NCI-H510A (cell line): ENCODE data around the gene MCTP1.

Experiments used
- DNase-seq: peaks from one replicate; lab custom pipeline; 2025; lab: John Stamatoyannopoulos, UW

The MCTP1 gene

DNA sequence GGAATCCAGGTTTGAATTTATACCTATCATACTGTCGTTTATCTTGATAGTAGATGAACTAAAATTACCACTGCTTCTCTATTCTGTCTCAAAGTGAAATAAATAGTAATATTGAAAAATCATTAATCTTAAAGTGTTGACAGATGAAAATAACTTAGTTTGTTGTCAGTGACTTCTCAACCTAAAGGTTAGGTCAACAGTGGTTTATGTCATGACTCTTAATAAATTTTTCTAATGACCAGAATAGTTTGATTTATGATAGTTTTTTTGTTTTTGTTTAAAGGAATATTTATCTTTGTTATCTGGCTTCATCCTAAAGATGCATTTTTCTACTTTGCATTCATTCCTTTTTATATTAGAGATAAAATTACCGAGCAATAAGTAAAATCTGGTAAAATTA, 585.3 kb downstream of the MCTP1 start:
- no peak for DNase-seq

DNA sequence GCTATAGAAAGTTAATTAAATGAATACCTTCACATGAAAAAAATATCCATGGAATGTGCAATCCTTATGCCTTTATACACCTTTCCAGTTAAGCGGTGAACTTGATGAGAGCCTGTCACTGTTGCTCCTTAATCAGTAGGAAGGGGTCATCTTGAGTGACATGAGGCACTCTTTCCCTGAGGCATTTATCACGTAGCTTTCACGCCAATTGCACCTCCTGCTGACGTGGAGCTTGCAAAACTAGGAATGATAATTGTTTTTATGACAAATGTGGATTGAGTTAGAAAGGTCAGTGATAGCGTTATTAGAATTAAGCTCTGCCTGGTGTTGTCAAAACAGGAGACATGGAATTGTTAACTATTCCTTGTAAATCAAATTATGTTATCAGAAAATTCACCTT, 586.7 kb downstream of the MCTP1 start:
- no peak for DNase-seq

DNA sequence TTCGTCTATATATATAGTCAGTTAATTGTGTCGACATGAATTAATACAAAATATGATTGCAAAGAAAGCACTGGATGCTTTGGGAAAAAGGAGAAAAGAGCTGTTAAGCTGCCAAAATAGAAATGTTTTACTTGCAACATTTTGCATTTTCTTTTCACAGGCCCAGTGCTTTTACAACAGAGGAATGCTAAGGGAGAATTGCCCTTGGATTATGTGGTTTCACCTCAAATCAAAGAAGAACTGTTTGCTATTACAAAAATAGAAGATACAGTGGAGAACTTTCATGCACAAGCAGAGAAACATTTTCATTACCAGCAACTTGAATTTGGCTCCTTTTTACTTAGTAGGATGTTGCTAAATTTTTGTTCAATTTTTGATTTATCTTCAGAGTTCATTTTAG, 590.2 kb downstream of the MCTP1 start:
- DNase-seq, result no peak

DNA sequence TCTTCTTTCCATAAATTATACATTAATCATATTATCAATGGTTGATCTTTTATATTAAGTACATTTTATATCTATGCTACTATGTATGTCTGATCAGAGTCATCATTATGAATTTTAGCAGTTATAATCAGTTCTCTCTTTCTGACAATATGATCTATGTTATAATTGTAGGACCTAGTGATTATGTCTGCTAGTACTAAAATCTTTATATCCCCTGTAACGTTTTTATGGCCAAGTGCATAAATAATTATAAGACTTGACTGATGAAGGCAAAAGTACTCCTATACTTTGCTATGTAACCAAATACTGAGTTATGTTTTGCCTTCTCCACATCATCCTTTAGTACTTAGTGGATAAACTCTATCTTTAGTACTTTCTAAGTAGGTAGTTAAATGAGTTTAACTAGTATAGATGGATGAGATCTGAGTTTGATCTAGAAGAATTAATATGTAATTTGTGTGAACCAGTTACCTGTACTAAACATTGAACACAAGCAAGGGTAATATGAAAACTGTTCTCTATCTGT, 591.0 kb downstream of the MCTP1 start:
- no peak for DNase-seq

DNA sequence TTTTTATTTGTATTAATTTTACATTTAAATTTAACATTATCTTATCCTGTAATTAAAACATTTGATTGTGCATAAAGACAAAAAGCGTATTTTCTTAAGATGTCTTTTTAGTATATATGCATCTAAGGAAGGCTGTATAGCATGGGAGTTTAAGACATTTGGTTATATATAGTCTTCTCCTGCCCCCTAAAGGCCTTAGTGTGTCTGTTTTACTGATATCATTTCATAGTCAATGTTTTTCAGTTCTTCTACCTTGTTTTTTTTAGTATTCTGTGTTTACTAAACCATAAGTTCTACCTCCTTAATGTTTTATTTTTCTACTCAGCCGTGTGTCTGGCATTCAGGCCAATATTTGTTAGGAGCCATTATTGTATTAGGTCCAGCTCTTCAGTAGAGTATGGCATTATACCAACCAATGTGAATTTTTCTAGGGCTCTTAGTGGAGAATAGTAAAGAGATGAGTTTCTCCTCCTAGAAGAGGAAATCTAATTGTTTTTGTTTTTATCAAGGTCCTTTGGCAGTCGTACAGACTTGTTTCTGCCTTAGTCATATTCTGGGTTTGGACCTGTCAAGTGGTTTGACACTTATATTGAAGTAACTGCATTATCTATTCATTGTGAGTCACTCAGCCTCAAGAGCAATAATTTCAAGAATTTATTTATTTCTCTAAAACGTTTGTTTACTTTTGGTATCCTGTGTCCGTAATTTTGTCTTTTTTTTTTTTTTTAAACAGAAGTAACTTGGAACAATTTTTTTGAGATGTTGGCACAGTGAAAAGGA, 591.7 kb downstream of the MCTP1 start:
- DNase-seq, result peak; percentile 1

DNA sequence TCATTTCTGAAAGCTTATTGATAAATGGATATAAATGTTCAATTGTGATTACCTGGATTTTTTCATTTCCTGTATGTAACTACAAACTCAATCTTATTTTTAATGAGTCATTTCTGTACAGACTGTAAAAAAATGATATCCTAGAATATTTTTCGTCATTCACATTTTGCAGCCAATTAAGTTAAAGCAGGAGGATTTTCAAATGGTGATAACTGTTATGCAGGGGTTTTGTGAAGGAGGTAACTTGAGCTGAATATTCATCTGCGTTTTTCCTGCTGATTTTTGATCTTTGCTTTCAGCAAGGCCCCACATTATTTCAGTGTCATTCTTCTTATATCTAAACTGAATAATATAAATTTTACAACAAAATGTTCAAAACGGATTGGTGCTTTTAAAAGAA, 592.3 kb downstream of the MCTP1 start:
- no peak for DNase-seq

DNA sequence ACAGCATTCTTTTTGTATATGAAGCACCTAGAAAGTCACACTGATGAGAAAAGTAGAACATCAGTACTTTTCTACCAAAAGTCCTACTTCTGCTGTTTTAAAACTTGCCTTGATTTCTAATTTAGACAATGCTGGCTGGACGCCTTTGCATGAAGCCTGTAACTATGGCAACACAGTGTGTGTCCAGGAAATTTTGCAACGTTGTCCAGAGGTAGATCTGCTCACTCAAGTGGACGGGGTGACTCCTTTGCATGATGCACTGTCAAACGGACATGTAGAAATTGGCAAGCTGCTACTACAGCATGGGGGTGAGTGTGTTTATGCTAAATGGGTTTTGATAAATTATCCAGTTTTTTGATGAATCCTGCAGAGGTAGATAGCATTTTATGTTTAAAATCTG, 592.9 kb downstream of the MCTP1 start:
- DNase-seq, result peak; percentile 3

DNA sequence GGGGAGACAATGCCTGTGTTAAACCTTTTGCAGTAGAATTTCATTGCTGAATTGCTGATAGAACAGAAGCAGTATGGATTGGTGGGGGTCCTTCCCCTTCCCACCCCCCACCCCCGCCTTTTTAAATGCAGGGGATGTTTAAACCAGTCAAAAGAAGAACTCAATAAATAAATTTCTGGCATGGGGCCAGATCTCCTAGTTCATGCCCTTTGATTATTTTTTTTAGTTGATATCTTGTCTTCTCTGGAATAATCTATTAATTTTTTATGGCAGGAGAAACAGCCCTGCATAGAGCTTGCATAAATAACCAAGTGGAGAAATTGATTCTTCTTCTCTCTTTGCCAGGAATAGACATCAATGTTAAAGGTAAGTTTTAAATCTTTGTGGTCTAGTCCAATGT, 593.6 kb downstream of the MCTP1 start:
- DNase-seq, result no peak

DNA sequence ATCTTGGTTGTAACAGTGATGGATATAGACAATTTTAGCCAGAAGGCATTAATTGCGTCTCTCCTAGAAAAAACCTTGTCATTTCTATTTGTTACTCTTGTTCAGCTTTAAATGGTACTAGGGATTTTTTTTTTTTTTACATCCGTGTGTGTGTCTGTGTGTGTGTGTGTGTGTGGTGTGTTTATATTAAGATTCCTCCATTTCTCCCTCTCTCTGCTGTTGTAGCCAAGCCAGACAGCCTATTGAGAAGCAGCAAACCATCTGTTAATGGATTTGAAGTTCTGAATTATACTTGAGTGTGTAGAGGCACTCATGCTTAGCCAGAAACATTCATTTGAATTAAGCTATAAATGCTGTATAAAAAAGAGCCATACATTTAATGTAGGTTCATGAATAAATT, 594.1 kb downstream of the MCTP1 start:
- DNase-seq, result peak; percentile 8

DNA sequence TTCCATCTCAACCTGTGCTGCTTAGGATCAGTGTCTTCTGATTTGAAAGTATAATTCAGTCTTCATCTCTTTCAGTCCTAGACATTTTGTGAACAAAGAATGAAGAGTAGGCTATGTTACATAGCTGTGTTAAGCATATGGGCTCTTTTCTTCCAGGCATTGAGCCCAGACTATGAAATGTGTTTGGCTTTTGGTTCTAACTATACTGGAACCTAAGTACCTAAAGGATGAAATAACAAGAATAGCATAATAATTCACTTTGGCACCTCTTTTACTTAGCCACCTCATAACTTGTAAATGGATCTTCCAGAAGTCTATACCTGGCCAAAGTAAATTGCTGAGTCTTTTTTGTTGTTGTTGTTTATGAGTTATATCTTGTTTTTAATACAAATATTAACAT, 595.0 kb downstream of the MCTP1 start:
- no peak for DNase-seq

DNA sequence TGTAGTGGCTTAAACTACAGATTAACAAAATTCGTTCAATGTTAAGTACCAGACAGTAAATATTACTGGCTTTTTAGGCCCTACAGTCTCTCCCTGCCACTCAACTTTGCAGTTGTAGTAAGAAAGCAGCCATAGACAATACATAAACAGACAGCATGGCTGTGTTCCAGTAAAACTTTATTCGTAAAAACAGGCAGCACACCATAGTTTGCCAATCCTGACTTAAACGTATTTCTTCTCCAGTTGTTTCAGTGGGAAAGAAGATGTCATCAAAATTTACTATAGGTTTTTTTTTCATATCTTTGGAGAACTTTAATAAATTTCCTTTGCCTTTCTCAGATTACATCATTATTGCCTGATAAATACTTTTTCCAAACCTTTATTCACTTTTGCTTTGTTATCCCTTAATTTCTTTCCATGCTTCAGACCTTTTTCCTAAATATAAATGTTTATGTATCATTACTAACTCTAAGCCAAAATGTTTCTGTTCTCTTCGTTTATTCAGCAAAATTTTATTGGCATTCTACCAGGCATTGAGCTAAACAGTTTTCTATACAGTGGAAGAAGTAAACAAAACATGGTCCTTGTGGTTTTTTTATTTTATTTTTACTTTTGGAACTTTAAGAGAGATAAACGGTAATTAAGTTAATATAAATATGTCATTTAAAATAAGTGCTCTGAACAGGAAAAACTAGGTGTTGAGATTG, 601.9 kb downstream of the MCTP1 start:
- DNase-seq, result no peak

DNA sequence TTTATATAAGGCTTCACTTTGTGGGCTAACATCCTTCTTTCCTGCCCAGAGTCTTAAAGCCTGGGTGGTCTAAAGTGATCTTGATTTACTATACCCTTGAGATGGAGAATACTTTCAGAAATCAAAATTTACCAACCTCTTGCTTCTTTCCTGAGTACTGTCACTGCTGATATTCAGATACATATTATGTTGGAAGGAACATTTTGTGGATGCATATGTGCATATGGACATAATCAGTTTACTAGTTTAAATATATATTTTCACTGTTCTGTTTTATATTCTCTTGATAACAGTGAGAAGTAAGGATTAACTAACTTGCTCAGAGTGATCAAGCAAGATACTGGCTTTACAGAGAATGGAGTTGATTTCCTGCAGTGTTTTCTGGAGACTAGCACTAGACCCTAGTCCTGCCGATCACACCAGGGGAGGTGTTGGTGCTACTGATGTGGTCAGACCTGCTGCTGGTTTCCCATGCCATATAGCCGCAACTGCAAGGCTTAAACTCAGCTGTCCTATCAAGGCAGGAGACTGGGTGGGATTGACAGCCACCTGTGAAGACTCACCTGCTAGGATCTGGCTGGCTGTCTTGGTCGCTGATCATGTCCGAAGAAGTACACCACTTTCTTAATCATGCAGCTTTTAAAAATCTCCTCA, 608.8 kb downstream of the MCTP1 start:
- no peak for DNase-seq

DNA sequence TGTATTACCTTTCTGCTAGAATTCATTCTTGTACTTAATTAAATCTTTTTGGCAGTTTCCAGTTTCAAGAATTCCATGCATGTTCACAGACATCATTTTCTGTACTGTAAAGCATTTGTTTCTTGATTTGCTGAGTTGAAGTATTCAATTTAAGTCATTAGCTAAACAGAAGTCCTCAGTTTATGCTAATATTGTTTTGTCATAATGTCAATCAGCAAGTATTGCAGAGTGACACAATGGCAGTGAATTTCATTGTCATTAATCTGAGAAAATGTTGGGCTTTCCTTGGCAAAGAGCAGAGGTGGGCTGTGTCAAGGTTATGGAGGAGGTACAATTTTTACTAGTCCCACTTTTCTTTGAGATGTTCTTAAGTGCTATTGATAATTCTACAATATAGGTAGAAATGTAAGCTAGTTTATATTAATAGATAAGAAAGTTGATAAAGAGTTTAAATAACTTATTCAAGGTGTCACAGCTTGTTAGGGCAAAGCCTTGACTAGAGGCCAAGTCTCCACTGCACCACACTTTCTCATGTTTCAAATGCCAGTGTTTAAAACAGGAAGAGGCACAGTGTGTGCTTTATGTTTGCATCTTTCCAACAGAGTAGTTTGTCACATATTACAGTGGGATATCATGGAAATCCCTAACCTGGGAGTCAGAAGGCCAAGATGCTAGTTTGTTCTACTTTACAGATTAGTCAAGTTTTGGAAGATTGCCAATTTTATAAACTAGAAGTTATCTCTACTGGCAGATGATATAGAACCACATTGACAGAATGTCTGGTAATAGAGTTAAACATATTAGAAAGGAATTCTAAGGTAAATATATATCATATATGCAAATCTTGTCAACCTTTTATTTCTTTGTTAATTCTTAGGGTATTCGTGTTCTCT, 610.2 kb downstream of the MCTP1 start:
- DNase-seq, result no peak

DNA sequence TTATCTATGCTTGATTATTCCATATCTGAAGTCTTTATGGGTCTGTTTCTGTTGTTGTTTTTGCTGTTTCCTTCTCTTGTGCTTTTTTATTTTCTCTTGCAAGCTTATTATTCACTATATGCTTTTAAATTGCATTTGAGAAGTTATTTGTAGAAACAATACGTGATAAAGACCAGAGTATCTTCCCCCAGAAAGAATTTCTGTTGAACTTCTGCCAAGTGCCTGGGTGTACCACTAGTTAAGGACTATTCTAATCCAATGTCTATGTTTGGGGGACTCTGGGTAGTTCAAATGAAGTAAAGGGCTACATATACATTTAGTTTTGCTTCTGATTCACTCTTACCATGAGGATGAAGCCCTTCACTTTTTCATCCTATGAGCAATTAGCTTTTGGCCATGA, 612.1 kb downstream of the MCTP1 start:
- DNase-seq, result no peak

DNA sequence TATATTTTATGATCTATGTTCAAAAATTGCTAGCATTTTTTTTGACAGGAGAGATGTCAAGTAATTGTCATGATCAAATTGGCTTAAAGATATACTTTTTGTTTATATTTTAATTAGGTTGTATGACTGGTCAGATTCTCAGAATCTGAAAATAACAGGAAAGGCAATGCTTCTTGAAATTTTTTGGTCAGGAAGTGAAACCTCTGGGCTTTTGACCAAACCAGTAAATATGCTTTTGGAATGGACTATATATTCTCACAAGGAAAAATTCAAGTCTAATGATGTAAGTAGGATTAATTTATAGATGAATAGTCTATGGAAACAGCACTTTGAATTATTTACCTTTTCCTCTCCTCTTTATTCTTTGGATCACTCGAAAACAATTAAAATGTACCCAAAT, 614.2 kb downstream of the MCTP1 start:
- DNase-seq, result no peak

DNA sequence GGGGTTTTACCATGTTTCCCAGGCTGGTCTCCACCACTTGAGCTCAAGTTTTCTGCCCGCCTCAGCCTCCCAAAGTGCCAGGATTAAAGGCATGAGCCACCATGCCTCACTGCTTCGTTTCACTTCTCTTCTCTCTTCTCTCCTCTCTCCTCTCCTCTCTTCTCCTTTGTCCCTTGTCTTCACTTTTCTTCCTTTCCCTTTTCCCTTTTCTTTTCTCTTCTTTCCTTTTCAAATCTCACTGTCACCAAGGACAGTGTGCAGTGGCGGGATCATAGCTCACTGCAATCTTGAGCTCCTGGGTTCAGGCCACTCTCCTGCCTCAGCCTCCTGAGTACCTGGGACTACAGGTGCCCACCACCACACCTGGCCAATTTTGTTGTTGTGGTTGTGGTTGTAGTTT, 617.0 kb downstream of the MCTP1 start:
- no peak for DNase-seq

DNA sequence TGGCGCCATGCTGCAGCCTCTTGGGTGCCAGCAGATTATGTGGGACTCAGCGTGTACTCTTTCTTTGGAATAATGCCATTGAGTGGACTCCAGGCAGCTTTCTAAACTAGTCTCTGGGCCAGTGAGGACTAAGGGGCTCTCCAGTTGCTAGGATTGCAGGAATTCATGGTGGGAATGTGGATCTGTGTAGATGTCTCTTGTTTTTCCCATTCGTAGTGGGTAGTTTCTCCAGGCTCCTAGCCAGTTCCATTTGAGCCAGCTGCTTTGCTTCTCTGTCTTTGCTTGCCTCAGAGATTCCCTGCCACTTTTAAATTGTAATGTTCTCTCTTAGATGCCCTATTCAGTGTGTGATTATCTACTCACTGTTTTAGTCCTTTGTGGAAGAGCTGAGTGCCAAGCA, 623.8 kb downstream of the MCTP1 start:
- no peak for DNase-seq

DNA sequence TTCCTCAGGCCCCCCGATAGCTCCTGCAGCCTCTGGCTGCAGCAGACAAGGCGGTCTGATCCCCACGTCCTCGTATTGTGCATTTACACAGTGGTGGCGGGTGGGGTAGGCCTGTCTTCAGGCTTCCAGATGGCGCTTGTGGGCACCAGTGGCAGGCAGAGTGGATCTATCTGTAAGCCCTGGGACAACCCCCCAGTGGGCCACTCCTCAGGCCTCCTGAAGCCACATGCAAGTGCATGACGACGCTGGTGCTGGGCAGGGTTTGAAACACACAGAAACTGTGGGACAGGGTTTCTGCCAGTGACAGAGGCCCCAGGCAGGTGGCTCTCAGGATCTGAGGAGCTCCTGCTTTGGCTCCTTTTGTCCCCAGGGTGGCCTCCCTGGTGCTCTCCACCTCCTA, 624.4 kb downstream of the MCTP1 start:
- DNase-seq, result no peak

DNA sequence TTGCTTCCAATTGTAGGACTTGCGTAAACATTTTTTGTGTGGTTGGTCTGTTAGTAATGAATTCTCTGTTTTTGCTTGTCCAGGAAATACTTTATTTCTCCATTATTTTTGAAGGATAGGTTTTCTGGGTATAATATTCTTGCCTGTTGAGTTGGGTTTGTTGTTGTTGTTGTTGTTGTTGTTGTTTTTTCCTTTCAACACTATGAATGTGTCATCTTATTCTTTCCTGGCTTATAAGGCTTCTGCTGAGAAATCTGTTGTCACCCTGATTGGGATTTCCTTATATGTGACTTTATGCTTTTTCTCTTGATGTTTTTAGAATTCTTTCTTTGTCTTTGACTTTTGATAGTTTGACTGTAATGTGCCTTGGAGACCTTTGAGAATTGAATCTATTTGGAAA, 626.6 kb downstream of the MCTP1 start:
- no peak for DNase-seq
